Fibroblast of lung (primary cell): Measurements from ENCODE around the gene ITGBL1. TPM values are rescaled to one million over a fixed set of nuclear protein-coding genes. Genes with fewer than 3 reads are reported as not detected.

Experiments
- DNase-seq, 2 donors: peaks; one replicate each; pipeline versions ENCODE4 v3.0.0 to v3.0.0-alpha.2; 2010; ENCODE audit warnings: low read depth in 2 of 2
- H2AFZ ChIP-seq: 2 replicates; pipeline ENCODE4 v1.5.1; 2012; ENCODE audit warnings: low read length, control low read depth, inconsistent platforms
- H3K27ac ChIP-seq: 2 replicates; pipeline ENCODE4 v1.5.1; 2011; ENCODE audit warnings: low read length, control low read depth; ENCODE audit not compliant: insufficient read depth
- H3K27me3 ChIP-seq: 2 replicates; pipeline ENCODE4 v1.5.1; 2011; ENCODE audit warnings: mild to moderate bottlenecking, low read length; ENCODE audit not compliant: control insufficient read depth, insufficient read depth
- H3K36me3 ChIP-seq: 2 replicates; pipeline ENCODE4 v1.5.1; 2011; ENCODE audit warnings: low read length; ENCODE audit not compliant: control insufficient read depth, insufficient read depth
- H3K4me1 ChIP-seq: 2 replicates; pipeline ENCODE4 v1.5.1; 2011; ENCODE audit warnings: low read length; ENCODE audit not compliant: control insufficient read depth, insufficient read depth; ENCODE audit errors: extremely low read depth
- H3K4me2 ChIP-seq: 2 replicates; pipeline ENCODE4 v1.5.1; 2011; ENCODE audit warnings: low read length, control low read depth; ENCODE audit not compliant: insufficient read depth; ENCODE audit errors: extremely low read depth
- H3K4me3 ChIP-seq, 4 experiments: fragments of 200-600 bp in 1 of 4; sonication (generic) in 1 of 4; replicated peaks in 1 of 4; 2 replicates each; pipeline ENCODE4 v1.5.1; 2011 to 2016; ENCODE audit warnings: low read length in 4 of 4, low read depth in 3 of 4, mild to moderate bottlenecking in 3 of 4, control low read depth in 2 of 4, inconsistent platforms in 1 of 4, mixed read lengths in 1 of 4; ENCODE audit not compliant: insufficient read depth in 1 of 4; ENCODE audit errors: control extremely low read depth in 1 of 4
- H3K79me2 ChIP-seq: 2 replicates; pipeline ENCODE4 v1.5.1; 2012; ENCODE audit warnings: mild to moderate bottlenecking, low read length, inconsistent platforms; ENCODE audit not compliant: control insufficient read depth, insufficient read depth
- H3K9ac ChIP-seq: 2 replicates; pipeline ENCODE4 v1.5.1; 2011; ENCODE audit warnings: mild to moderate bottlenecking, low read length, control low read depth; ENCODE audit not compliant: insufficient read depth
- H3K9me3 ChIP-seq: 2 replicates; pipeline ENCODE4 v1.5.1; 2012; ENCODE audit warnings: low read depth, low read length; ENCODE audit not compliant: control insufficient read depth, insufficient read depth
- H4K20me1 ChIP-seq: 2 replicates; pipeline ENCODE4 v1.5.1; 2011; ENCODE audit warnings: low read length; ENCODE audit not compliant: control insufficient read depth, insufficient read depth; ENCODE audit errors: extremely low read depth
- EZH2 ChIP-seq: IDR thresholded peaks from 2 replicates; pipeline ENCODE4 v1.5.1; 2012; ENCODE audit warnings: low read length, control low read depth, mild to moderate bottlenecking; ENCODE audit errors: missing control alignments
- polyA plus RNA-seq, 2 donors: library from polyadenylated mRNA; depleted of rRNA in 1 of 2; stranded (reverse) in 1 of 2; unstranded in 1 of 2; fragments of >200 nt; gene quantifications; 2 replicates each; pipeline ENCODE4 v1.2.1, GENCODE V29; 2011 to 2012; ENCODE audit warnings: missing spikeins in 1 of 2
- total RNA-seq: library from RNA; depleted of rRNA; stranded (reverse); fragments of >200 nt; gene quantifications from 2 replicates; pipeline ENCODE4 v1.2.1, GENCODE V29; 2014
- TF ChIP-seq, protein P1 (sequence below), 2 donors: IDR thresholded peaks in 1 of 2; conservative IDR thresholded peaks in 1 of 2; 1 replicate in 1 of 2; 2 replicates in 1 of 2; pipeline ENCODE4 v1.5.1; 2011 to 2012; ENCODE audit warnings: low read length in 2 of 2, control low read depth in 1 of 2, inconsistent platforms in 1 of 2, low read depth in 1 of 2, mild to moderate bottlenecking in 1 of 2

The ITGBL1 gene
- total and polyA plus RNA-seq, 2 donors (not counting 1 experiment from before 2014, with no cell fraction given) = 45.1 to 87.4 TPM

DNA sequence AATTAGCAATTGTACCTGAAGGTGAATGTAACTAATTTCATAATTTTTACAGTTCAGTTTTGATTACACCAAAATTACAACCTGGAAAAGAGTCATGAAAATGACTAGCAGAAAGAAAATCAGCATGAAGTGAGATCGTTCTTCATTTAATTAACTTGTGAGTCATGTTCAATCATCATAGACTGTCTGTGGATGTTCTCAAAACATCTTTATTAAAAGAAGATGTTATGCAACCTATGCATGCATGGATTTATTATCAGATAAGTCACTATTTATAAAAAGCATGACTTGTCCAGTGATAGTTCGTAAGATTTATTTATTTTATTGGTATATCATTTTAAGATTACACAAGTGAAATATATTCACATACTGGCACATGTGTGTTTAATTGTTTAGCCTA lies 245.9 kb downstream of the ITGBL1 start:
- H3K36me3 ChIP-seq = no peaks in the 10 kb centered on the region
- H2AFZ ChIP-seq = no peak overlapping the region
- H3K9me3 ChIP-seq = no peaks in the 10 kb centered on the region
- no peaks in the 10 kb centered on the region for H3K27me3 ChIP-seq
- peaks cover 2% of the 10 kb centered on the region for H3K4me1 ChIP-seq
- H3K79me2 ChIP-seq = no peaks in the 10 kb centered on the region
- H3K4me3 ChIP-seq = no peak overlapping the region
- no peaks in the 10 kb centered on the region for H4K20me1 ChIP-seq
- DNase-seq = peak in 1 of 2 donors; percentile 6
- H3K27ac ChIP-seq = no peak overlapping the region
- no peak overlapping the region for H3K9ac ChIP-seq
- TF ChIP-seq EZH2 = no peak
- TF ChIP-seq, protein P1, sequence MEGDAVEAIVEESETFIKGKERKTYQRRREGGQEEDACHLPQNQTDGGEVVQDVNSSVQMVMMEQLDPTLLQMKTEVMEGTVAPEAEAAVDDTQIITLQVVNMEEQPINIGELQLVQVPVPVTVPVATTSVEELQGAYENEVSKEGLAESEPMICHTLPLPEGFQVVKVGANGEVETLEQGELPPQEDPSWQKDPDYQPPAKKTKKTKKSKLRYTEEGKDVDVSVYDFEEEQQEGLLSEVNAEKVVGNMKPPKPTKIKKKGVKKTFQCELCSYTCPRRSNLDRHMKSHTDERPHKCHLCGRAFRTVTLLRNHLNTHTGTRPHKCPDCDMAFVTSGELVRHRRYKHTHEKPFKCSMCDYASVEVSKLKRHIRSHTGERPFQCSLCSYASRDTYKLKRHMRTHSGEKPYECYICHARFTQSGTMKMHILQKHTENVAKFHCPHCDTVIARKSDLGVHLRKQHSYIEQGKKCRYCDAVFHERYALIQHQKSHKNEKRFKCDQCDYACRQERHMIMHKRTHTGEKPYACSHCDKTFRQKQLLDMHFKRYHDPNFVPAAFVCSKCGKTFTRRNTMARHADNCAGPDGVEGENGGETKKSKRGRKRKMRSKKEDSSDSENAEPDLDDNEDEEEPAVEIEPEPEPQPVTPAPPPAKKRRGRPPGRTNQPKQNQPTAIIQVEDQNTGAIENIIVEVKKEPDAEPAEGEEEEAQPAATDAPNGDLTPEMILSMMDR (conservative IDR thresholded peaks at IDR 0.05 in 1 of 2, IDR thresholded peaks at IDR 0.05 in 1 of 2; ENCODE audit: low read depth in 1 of 2, low read length in 2 of 2) = no peak
- H3K4me2 ChIP-seq = no peak overlapping the region

DNA sequence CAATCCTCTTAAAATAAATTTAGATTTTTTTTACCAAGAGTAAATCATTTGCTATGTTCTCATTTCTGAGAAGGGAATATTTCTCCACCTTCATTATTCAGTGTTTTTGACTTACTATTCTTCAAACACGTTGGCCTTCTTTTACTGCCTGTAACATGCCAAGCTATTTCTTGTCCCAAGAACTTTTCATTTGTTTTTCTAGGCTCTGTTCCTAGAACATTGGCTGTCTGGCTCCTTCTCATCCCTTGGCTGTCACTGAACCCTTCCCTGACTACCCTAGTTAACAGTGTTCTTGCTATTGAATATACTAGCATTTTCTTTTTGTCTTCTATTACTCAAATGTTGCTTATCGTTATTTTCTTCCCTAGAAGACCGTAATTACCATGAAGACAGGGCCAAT lies 248.1 kb downstream of the ITGBL1 start:
- no peak for TF ChIP-seq EZH2
- TF ChIP-seq, protein P1 (conservative IDR thresholded peaks at IDR 0.05 in 1 of 2, IDR thresholded peaks at IDR 0.05 in 1 of 2; ENCODE audit: low read depth in 1 of 2, low read length in 2 of 2) = no peak
- H3K9me3 ChIP-seq = no peaks in the 10 kb centered on the region
- H3K4me1 ChIP-seq = peaks cover 2% of the 10 kb centered on the region
- peak; percentile 25 to 83 for DNase-seq
- no peak overlapping the region for H2AFZ ChIP-seq
- no peaks in the 10 kb centered on the region for H3K79me2 ChIP-seq
- H3K27ac ChIP-seq = no peak overlapping the region
- no peak overlapping the region for H3K9ac ChIP-seq
- no peaks in the 10 kb centered on the region for H4K20me1 ChIP-seq
- H3K27me3 ChIP-seq = no peaks in the 10 kb centered on the region
- H3K4me2 ChIP-seq = no peak overlapping the region
- no peaks in the 10 kb centered on the region for H3K36me3 ChIP-seq
- no peak overlapping the region for H3K4me3 ChIP-seq

DNA sequence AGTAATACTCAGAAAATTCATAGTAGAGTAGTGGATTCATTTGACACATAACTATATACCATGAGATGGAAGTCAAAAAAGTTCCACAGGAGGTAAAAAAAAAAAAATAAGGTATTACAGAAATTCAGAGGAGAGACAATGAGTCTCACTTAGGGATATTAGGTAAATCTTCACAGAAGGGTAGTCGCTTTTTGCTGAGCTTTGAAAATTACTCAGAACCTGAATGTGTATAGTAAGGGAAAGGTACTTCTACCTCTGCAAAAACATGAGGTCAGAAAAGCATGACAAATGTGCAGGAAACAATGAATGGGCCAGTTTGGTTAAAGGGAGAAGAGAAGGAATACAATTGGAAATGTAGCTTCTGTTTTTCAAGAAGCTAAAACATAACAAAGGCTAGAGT lies 250.6 kb downstream of the ITGBL1 start:
- H3K9me3 ChIP-seq = no peaks in the 10 kb centered on the region
- H3K4me3 ChIP-seq = no peak overlapping the region
- no peak overlapping the region for H2AFZ ChIP-seq
- no peak for DNase-seq
- no peaks in the 10 kb centered on the region for H3K79me2 ChIP-seq
- no peaks in the 10 kb centered on the region for H4K20me1 ChIP-seq
- no peak overlapping the region for H3K9ac ChIP-seq
- TF ChIP-seq, protein P1 (conservative IDR thresholded peaks at IDR 0.05 in 1 of 2, IDR thresholded peaks at IDR 0.05 in 1 of 2; ENCODE audit: low read depth in 1 of 2, low read length in 2 of 2) = no peak
- TF ChIP-seq EZH2 = no peak
- no peaks in the 10 kb centered on the region for H3K36me3 ChIP-seq
- no peak overlapping the region for H3K27ac ChIP-seq
- H3K4me1 ChIP-seq = peaks cover 12% of the 10 kb centered on the region
- H3K4me2 ChIP-seq = no peak overlapping the region
- no peaks in the 10 kb centered on the region for H3K27me3 ChIP-seq
